HG03520 (cell line): ENCODE data around the gene COA7.
A peak's percentile ranks its signal among the peaks of the same experiment; 100 is the strongest.

Source experiments
- ATAC-seq: cut with Tn5 transposase; IDR thresholded peaks from one replicate; pipeline ENCODE4 v1.9.1; 2021; ENCODE audit warnings: mild to moderate bottlenecking, moderate library complexity; ENCODE audit not compliant: unreplicated experiment

The COA7 gene

GRCh38 chr1:52637946-52638345 lies 60.2 kb downstream of the COA7 start:
- ATAC-seq, result no peak

- ATAC-seq, result peak; percentile 70
Measured at GRCh38 chr1:52636721-52637695, 61.1 kb downstream of the COA7 start.

- ATAC-seq, result no peak
Measured at GRCh38 chr1:52635321-52636089, 62.6 kb downstream of the COA7 start.
